A673 (cell line): ENCODE data around the gene PRDM13. TPM values are rescaled to one million over a fixed set of nuclear protein-coding genes. Genes with fewer than 3 reads are reported as not detected.

Experiments
- BruUV-seq: library from RNA; stranded (reverse); fragments of 400-500 nt; replicated peaks from 2 replicates; lab custom pipeline; 2021; lab: Mats Ljungman, UMichigan
- CTCF ChIA-PET: fragments of 300-600 bp; sonication (Branson Sonifier 250); formaldehyde crosslinking; loops from one replicate; lab custom pipeline; 2022; ENCODE audit warnings: antibody characterized with exemption; lab: Charles Lee
- POLR2A ChIA-PET: fragments of 300-600 bp; sonication (Branson Sonifier 250); formaldehyde crosslinking; loops from one replicate; lab custom pipeline; 2022; ENCODE audit warnings: antibody characterized with exemption; ENCODE audit not compliant: low non-redundant PET; lab: Charles Lee
- DNase-seq: peaks from one replicate; pipeline ENCODE4 v3.0.0-alpha.2; 2015; ENCODE audit warnings: low spot score
- H3K27ac ChIP-seq: fragments of 200-600 bp; sonication (generic); 2 replicates; pipeline ENCODE4 v1.5.1; 2016; ENCODE audit warnings: mixed run types, low read depth, mild to moderate bottlenecking, mixed read lengths, antibody characterized with exemption, low read length; ENCODE audit not compliant: poor library complexity, severe bottlenecking
- H3K27me3 ChIP-seq: fragments of 200-600 bp; sonication (generic); replicated peaks from 2 replicates; pipeline ENCODE4 v1.6.1; 2017; ENCODE audit warnings: mixed run types, low read depth, mild to moderate bottlenecking, mixed read lengths, antibody characterized with exemption, low read length; ENCODE audit not compliant: insufficient read depth, poor library complexity
- H3K36me3 ChIP-seq: fragments of 200-600 bp; sonication (generic); 2 replicates; pipeline ENCODE4 v1.6.1; 2016; ENCODE audit warnings: mixed run types, mild to moderate bottlenecking, mixed read lengths, antibody characterized with exemption, low read length; ENCODE audit not compliant: insufficient read depth, poor library complexity, severe bottlenecking
- H3K4me1 ChIP-seq: fragments of 200-600 bp; sonication (generic); 2 replicates; pipeline ENCODE4 v1.6.1; 2017; ENCODE audit warnings: mixed run types, mild to moderate bottlenecking, mixed read lengths, antibody characterized with exemption, low read length; ENCODE audit not compliant: insufficient read depth, poor library complexity, severe bottlenecking
- H3K4me3 ChIP-seq: fragments of 200-600 bp; sonication (generic); 2 replicates; pipeline ENCODE4 v1.5.1; 2016; ENCODE audit warnings: low read depth, mixed run types, mild to moderate bottlenecking, mixed read lengths, low read length; ENCODE audit not compliant: poor library complexity, severe bottlenecking
- H3K9me3 ChIP-seq: fragments of 200-600 bp; sonication (generic); 2 replicates; pipeline ENCODE4 v1.6.1; 2016; ENCODE audit warnings: mixed run types, low read depth, mild to moderate bottlenecking, mixed read lengths, antibody characterized with exemption, low read length; ENCODE audit not compliant: poor library complexity, severe bottlenecking
- EZH2 ChIP-seq: fragments of 200-600 bp; sonication (generic); IDR thresholded peaks from 2 replicates; pipeline ENCODE4 v1.6.1; 2017; ENCODE audit warnings: borderline replicate concordance, low read depth, mild to moderate bottlenecking, mixed read lengths, antibody characterized with exemption, low read length; ENCODE audit not compliant: poor library complexity, severe bottlenecking
- intact Hi-C: fragments of 100-400 bp; cut with micrococcal nuclease; formaldehyde crosslinking; loops from one replicate; pipeline ENCODE4 v1.10.0; 2022; ENCODE audit not compliant: unreplicated experiment
- total RNA-seq: library from RNA; stranded (reverse); gene quantifications from 2 replicates; pipeline ENCODE4 v1.2.3, GENCODE V29; 2021
- TF ChIP-seq, protein P1 (sequence below): fragments of 300-800, 200-600 bp; sonication (generic); conservative IDR thresholded peaks from 2 replicates; pipeline ENCODE4 v1.5.1; 2017; ENCODE audit warnings: low read depth, mild to moderate bottlenecking, antibody characterized with exemption, low read length, moderate library complexity, mixed read lengths

Gene PRDM13
- total RNA-seq, 1 experiment from 2014 or later, result 0.58 TPM

- no peak overlapping the region for H3K27ac ChIP-seq
- intact Hi-C loops, result no loop called here
- H3K36me3 ChIP-seq, result no peaks in the 10 kb centered on the region
- no peaks in the 10 kb centered on the region for H3K4me1 ChIP-seq
- no peaks in the 10 kb centered on the region for H3K27me3 ChIP-seq
- no peaks in the 10 kb centered on the region for H3K9me3 ChIP-seq
- ChIA-PET CTCF (no interaction called here), POLR2A (no interaction called here)
- no peak for DNase-seq
- no peak overlapping the region for H3K4me3 ChIP-seq
- no peak for TF ChIP-seq EZH2
- TF ChIP-seq, protein P1, sequence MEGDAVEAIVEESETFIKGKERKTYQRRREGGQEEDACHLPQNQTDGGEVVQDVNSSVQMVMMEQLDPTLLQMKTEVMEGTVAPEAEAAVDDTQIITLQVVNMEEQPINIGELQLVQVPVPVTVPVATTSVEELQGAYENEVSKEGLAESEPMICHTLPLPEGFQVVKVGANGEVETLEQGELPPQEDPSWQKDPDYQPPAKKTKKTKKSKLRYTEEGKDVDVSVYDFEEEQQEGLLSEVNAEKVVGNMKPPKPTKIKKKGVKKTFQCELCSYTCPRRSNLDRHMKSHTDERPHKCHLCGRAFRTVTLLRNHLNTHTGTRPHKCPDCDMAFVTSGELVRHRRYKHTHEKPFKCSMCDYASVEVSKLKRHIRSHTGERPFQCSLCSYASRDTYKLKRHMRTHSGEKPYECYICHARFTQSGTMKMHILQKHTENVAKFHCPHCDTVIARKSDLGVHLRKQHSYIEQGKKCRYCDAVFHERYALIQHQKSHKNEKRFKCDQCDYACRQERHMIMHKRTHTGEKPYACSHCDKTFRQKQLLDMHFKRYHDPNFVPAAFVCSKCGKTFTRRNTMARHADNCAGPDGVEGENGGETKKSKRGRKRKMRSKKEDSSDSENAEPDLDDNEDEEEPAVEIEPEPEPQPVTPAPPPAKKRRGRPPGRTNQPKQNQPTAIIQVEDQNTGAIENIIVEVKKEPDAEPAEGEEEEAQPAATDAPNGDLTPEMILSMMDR, result no peak
- no TSS peak for BruUV-seq
These were observed 53.6 kb downstream of the PRDM13 start for GRCh38 chr6:99660206-99660605.

DNA sequence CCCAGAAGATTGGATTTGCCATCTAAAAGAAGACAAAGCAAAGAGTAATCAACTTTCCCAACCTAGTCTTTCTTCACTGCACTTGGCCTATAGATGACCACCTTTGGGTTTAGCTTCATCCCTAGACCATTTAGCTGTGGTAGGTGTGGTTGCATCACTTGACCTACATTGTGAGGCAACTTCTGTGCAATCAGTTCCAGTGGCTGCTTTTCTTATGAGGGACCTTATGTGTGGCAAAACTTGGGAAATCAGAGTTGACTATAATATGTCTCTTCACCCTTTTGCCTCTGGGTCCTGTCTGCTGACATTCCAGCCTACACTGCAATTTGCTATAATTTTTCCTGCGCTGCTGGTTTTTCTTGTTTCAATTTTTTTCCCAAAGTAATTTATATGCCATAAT lies 55.2 kb downstream of the PRDM13 start:
- Histone ChIP-seq H3K27ac (no peak overlapping the region), H3K36me3 (no peaks in the 10 kb centered on the region), H3K4me1 (no peaks in the 10 kb centered on the region), H3K27me3 (no peaks in the 10 kb centered on the region), H3K9me3 (no peaks in the 10 kb centered on the region), H3K4me3 (no peak overlapping the region)
- no peak for DNase-seq
- BruUV-seq, result no TSS peak
- TF ChIP-seq, protein P1, result no peak
- TF ChIP-seq EZH2, result no peak
- POLR2A ChIA-PET, result no interaction called here
- intact Hi-C loops, result no loop called here
- CTCF ChIA-PET, result no interaction called here

DNA sequence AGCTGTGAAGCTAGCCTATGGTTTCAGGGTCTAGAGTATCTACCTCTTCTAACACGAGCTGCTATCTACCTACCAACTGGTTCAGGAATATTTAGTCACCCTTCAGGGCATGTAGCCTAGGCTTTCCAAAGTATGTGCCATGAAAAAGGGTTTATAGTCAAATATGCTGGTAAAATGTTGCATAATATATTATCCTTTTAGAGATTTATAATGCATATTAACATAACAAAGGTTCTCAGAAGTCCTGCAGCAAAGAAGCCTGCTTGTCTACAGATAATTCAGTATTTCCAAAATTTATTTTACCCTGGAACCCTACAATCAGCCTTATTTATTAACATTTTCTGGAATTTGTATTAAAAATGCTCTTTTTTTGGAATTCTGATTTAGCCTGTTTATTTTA lies 56.0 kb downstream of the PRDM13 start:
- Histone ChIP-seq H3K27ac (no peak overlapping the region), H3K27me3 (no peaks in the 10 kb centered on the region), H3K4me1 (no peaks in the 10 kb centered on the region), H3K9me3 (no peaks in the 10 kb centered on the region), H3K4me3 (no peak overlapping the region), H3K36me3 (no peaks in the 10 kb centered on the region)
- no peak for TF ChIP-seq EZH2
- TF ChIP-seq, protein P1, result no peak
- CTCF ChIA-PET, result no interaction called here
- POLR2A ChIA-PET, result no interaction called here
- no peak for DNase-seq
- intact Hi-C loops, result no loop called here
- BruUV-seq, result no TSS peak

Other genes with a start within 250 kb of the PRDM13 start
- gene COQ3, start 212.6 kb upstream of the PRDM13 start, total RNA-seq, result 15.9 and 21.7 TPM in 2 replicates
- gene PNISR, start 181.5 kb upstream of the PRDM13 start, total RNA-seq, result 147 TPM in 2 replicates
- gene USP45, start 91.4 kb upstream of the PRDM13 start, total RNA-seq, result 17.4 and 19.0 TPM in 2 replicates
- 90.2 and 99.1 TPM in 2 replicates for gene CCNC, start 38.2 kb upstream of the PRDM13 start, total RNA-seq